ENCODE measurements around the gene SCUBE3.

DNA sequence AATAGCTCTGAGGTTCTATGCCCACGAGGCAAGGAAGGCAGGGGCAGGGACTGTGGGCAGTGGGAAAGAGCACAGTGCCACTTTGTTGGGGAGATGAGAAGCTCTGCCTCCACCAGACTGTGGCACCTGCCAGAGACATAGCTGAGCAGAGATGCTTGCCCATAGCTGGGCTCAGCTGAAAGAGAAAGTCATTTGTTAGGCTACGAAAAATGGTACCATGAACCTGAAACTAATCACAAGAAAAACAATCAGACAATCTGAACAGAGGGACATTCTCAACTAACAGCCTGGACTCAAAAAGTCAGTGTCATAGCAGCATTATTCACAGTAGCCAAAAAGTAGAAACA lies 39.7 kb upstream of the SCUBE3 start:
- TF ChIP-seq CTCF (IDR thresholded peaks at IDR 0.05), result no peak
- no peak for TF ChIP-seq POLR2AphosphoS5 (IDR thresholded peaks at IDR 0.05)
- TF ChIP-seq POLR2A (IDR thresholded peaks at IDR 0.05; ENCODE audit: low read depth), result no peak

All from esophagus muscularis mucosa (tissue), 3 donors.